HL-60 (cell line): Measurements from ENCODE around the gene ROR1.

ENCODE experiments used
- GABPA ChIP-seq: IDR thresholded peaks from 2 replicates; pipeline ENCODE4 v1.6.1; 2012; ENCODE audit warnings: low read depth
- REST ChIP-seq: IDR thresholded peaks from 2 replicates; pipeline ENCODE4 v1.6.1; 2012; ENCODE audit warnings: low read depth; ENCODE audit not compliant: insufficient replicate concordance
- SPI1 ChIP-seq: IDR thresholded peaks from 2 replicates; pipeline ENCODE4 v1.6.1; 2012; ENCODE audit warnings: low read depth, mild to moderate bottlenecking, borderline replicate concordance
- TF ChIP-seq, protein P1 (sequence below): IDR thresholded peaks from one replicate; pipeline ENCODE4 v1.5.1; 2011; ENCODE audit warnings: low read length, control low read depth, inconsistent platforms; ENCODE audit not compliant: insufficient read depth

- TF ChIP-seq, protein P1, sequence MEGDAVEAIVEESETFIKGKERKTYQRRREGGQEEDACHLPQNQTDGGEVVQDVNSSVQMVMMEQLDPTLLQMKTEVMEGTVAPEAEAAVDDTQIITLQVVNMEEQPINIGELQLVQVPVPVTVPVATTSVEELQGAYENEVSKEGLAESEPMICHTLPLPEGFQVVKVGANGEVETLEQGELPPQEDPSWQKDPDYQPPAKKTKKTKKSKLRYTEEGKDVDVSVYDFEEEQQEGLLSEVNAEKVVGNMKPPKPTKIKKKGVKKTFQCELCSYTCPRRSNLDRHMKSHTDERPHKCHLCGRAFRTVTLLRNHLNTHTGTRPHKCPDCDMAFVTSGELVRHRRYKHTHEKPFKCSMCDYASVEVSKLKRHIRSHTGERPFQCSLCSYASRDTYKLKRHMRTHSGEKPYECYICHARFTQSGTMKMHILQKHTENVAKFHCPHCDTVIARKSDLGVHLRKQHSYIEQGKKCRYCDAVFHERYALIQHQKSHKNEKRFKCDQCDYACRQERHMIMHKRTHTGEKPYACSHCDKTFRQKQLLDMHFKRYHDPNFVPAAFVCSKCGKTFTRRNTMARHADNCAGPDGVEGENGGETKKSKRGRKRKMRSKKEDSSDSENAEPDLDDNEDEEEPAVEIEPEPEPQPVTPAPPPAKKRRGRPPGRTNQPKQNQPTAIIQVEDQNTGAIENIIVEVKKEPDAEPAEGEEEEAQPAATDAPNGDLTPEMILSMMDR, result no peak
- no peak for TF ChIP-seq SPI1
- no peak for TF ChIP-seq GABPA
- TF ChIP-seq REST, result no peak
These were observed 44.9 kb downstream of the ROR1 start for GRCh38 chr1:63818567-63819325.
